Measurements from ENCODE around the gene DAAM2. TPM values are rescaled to one million over a fixed set of nuclear protein-coding genes. Genes with fewer than 3 reads are reported as not detected.

DAAM2 gene
- total and polyA plus RNA-seq, 2 donors (not counting 3 experiments of a cell fraction or from before 2014, with no cell fraction given) = 0.42 to 0.44 TPM

DNA sequence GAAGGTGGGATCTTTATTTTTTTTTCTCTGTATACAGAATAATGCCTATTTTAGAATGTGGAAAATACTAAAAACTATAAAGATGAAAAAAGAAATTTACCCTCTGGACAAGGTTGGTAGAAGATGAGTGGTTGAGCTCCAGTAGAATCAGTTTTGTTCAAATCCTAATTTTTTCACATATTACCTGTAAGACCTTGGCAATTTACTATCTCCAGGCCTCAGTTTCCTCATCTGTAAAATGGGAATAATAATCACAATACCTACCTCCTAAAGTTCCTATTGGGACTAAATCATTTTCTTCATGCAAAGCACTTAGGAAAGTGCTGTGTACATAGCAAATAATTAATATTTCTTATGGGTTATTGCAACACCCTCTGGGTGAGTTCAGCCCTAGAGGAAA lies 28.4 kb downstream of the DAAM2 start:
- Histone ChIP-seq H3K9ac (replicated peaks; ENCODE audit: extremely low read depth, insufficient read depth, low read length) (no peak overlapping the region), H3K4me3 (replicated peaks in 1 of 3; ENCODE audit: insufficient read depth in 1 of 3, low read depth in 1 of 3, low read length in 3 of 3) (no peak overlapping the region), H3K36me3 (ENCODE audit: control insufficient read depth in 2 of 2, extremely low read depth in 1 of 2, insufficient read depth in 2 of 2, low read length in 2 of 2) (no peaks in the 10 kb centered on the region), H3K9me1 (replicated peaks; ENCODE audit: control insufficient read depth, extremely low read depth, insufficient read depth, low read length) (no peaks in the 10 kb centered on the region), H3K79me2 (ENCODE audit: control insufficient read depth, insufficient read depth, low read length) (no peaks in the 10 kb centered on the region), H3K27ac (ENCODE audit: insufficient read depth, low read depth, low read length) (no peak overlapping the region), H3K27me3 (ENCODE audit: control insufficient read depth in 2 of 2, insufficient read depth in 2 of 2, low read length in 2 of 2) (no peaks in the 10 kb centered on the region), H3K4me2 (ENCODE audit: insufficient read depth, low read length) (no peak overlapping the region), H4K20me1 (replicated peaks; ENCODE audit: control insufficient read depth, extremely low read depth, insufficient read depth, low read length) (no peaks in the 10 kb centered on the region), H2AFZ (ENCODE audit: low read depth, low read length) (no peak overlapping the region), H3K4me1 (ENCODE audit: control insufficient read depth, extremely low read depth, insufficient read depth, low read length) (no peaks in the 10 kb centered on the region), H3K9me3 (replicated peaks; ENCODE audit: control insufficient read depth, insufficient read depth, low read length) (no peaks in the 10 kb centered on the region)
- CTCF ChIA-PET = no interaction called here
- POLR2A ChIA-PET = no interaction called here
- no peak for TF ChIP-seq POLR2A (IDR thresholded peaks at IDR 0.05; ENCODE audit: low read depth, low read length)
- TF ChIP-seq JUN (IDR thresholded peaks at IDR 0.05; ENCODE audit: borderline replicate concordance, insufficient read depth, insufficient read length, low read depth) = no peak
- TF ChIP-seq MAX (IDR thresholded peaks at IDR 0.05; ENCODE audit: insufficient read depth, insufficient read length) = no peak
- TF ChIP-seq FOS (IDR thresholded peaks at IDR 0.05; ENCODE audit: borderline replicate concordance, insufficient read depth, low read length) = no peak
- no peak for TF ChIP-seq EZH2 (IDR thresholded peaks at IDR 0.05; ENCODE audit: borderline replicate concordance, low read depth, low read length, severe bottlenecking)
- no peak for TF ChIP-seq CTCF (IDR thresholded peaks at IDR 0.05; ENCODE audit: extremely low read depth in 1 of 2, insufficient read depth in 1 of 2, low read depth in 1 of 2, low read length in 2 of 2)
- no peak for TF ChIP-seq GATA2 (IDR thresholded peaks at IDR 0.05; ENCODE audit: insufficient read depth, insufficient read length, low read depth, low read length)
- TF ChIP-seq POLR2AphosphoS5 (IDR thresholded peaks at IDR 0.05; ENCODE audit: insufficient read depth, low read depth, low read length) = no peak
- TF ChIP-seq MYC (IDR thresholded peaks at IDR 0.05; ENCODE audit: low read depth, low read length) = no peak
- dilution Hi-C loops (cut with MboI; ENCODE audit: extremely low pct_ligation_motif_present, low sequenced_read_pairs) (no loop called here), intact Hi-C loops (cut with micrococcal nuclease) (no loop called here)
- no TSS peak for BruUV-seq (replicated peaks)
- FAIRE-seq (no peak), DNase-seq (ENCODE audit: low read depth, low spot score) (no peak)
